ENCODE measurements around the gene KCNAB1. TPM values are rescaled to one million over a fixed set of nuclear protein-coding genes. Genes with fewer than 3 reads are reported as not detected.

KCNAB1 gene
- total and polyA plus RNA-seq, 10 of the 15 experiments (the other 5 are each of a cell fraction or from before 2014, with no cell fraction given) = 0.11 to 0.69 (median 0.43) TPM; not detected in 6

DNA sequence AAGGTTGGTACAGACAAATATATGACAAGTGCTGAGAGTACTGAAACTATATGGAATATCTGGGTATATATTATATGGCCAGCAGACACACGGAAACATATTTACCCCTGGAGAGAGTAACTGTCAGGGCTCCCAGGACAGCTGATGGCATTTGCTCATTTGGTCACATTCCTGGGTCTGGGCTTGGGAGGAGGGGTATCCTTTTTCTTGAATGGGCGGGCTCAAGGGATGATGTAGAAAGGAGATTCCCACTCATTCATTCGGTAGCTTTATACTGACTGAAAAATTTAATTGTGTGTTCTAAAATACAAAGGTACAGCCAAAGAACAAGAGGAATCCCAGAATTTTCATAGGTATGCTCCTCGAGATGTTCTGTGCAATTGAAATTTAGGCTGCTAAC lies 131.0 kb downstream of the KCNAB1 start (continued):
- TF ChIP-seq NRF1 (conservative IDR thresholded peaks at IDR 0.05; ENCODE audit: low read depth, low read length) = no peak
- TF ChIP-seq HSF1 (IDR thresholded peaks at IDR 0.05; ENCODE audit: low read depth, low read length) = no peak
- TF ChIP-seq MLLT1 (IDR thresholded peaks at IDR 0.05) = no peak
- no peak for TF ChIP-seq SPI1 (IDR thresholded peaks at IDR 0.05; ENCODE audit: borderline replicate concordance, insufficient read depth, low read depth, low read length)
- TF ChIP-seq CUX1 (IDR thresholded peaks at IDR 0.05; ENCODE audit: insufficient replicate concordance, low read depth, low read length) = no peak
